BE2C (cell line): ENCODE results near the gene PEMT.
A peak's percentile ranks its signal among the peaks of the same experiment; 100 is the strongest.

Experiments
- DNase-seq: peaks from one replicate; pipeline ENCODE4 v3.0.0-alpha.2; 2020
- H3K27me3 ChIP-seq: fragments of 250-450 bp; sonication (Bioruptor Pico); 2 replicates; pipeline ENCODE4 v1.5.1; 2020; ENCODE audit warnings: mild to moderate bottlenecking
- H3K36me3 ChIP-seq: fragments of 250-450 bp; sonication (Bioruptor Pico); 2 replicates; pipeline ENCODE4 v1.5.1; 2020; ENCODE audit warnings: mild to moderate bottlenecking
- H3K4me1 ChIP-seq: fragments of 250-450 bp; sonication (Bioruptor Pico); 2 replicates; pipeline ENCODE4 v1.5.1; 2020
- H3K4me3 ChIP-seq: 2 replicates; pipeline ENCODE4 v1.5.1; 2011; ENCODE audit warnings: low read depth, low read length
- H3K9me3 ChIP-seq: fragments of 250-450 bp; sonication (Bioruptor Pico); 2 replicates; pipeline ENCODE4 v1.5.1; 2020
- CTCF ChIP-seq: IDR thresholded peaks from 2 replicates; pipeline ENCODE4 v1.5.1; 2012; ENCODE audit warnings: mild to moderate bottlenecking, low read depth, low read length

Gene PEMT

GRCh38 chr17:17575360-17576251, 15.9 kb downstream of the PEMT start:
- DNase-seq = no peak
- H3K4me3 ChIP-seq = no peak overlapping the region
- no peaks in the 10 kb centered on the region for H3K4me1 ChIP-seq
- no peak for TF ChIP-seq CTCF
- no peaks in the 10 kb centered on the region for H3K9me3 ChIP-seq
- no peaks in the 10 kb centered on the region for H3K36me3 ChIP-seq
- H3K27me3 ChIP-seq = no peaks in the 10 kb centered on the region

- H3K4me1 ChIP-seq = 0 out of 2 replicates have a peak, but pooled peaks cover 2% of the 10 kb centered on the region
- no peak for DNase-seq
- H3K36me3 ChIP-seq = no peaks in the 10 kb centered on the region
- H3K27me3 ChIP-seq = no peaks in the 10 kb centered on the region
- H3K4me3 ChIP-seq = no peak overlapping the region
- no peak for TF ChIP-seq CTCF
- H3K9me3 ChIP-seq = no peaks in the 10 kb centered on the region
These were observed 17.6 kb downstream of the PEMT start for GRCh38 chr17:17573912-17574311.

- H3K27me3 ChIP-seq = no peaks in the 10 kb centered on the region
- no peak for DNase-seq
- H3K36me3 ChIP-seq = no peaks in the 10 kb centered on the region
- TF ChIP-seq CTCF = no peak
- no peak overlapping the region for H3K4me3 ChIP-seq
- H3K9me3 ChIP-seq = no peaks in the 10 kb centered on the region
- 0 out of 2 replicates have a peak, but pooled peaks cover 2% of the 10 kb centered on the region for H3K4me1 ChIP-seq
These were observed 19.3 kb downstream of the PEMT start for GRCh38 chr17:17572010-17572785.

GRCh38 chr17:17570798-17571716, 20.5 kb downstream of the PEMT start:
- 0 out of 2 replicates have a peak, but pooled peaks cover 2% of the 10 kb centered on the region for H3K4me1 ChIP-seq
- no peak for TF ChIP-seq CTCF

GRCh38 chr17:17570140-17570797, 21.2 kb downstream of the PEMT start:
- DNase-seq = peak; percentile 63
- Histone ChIP-seq H3K4me3 (no peak overlapping the region), H3K4me1 (0 out of 2 replicates have a peak, but pooled peaks cover 2% of the 10 kb centered on the region), H3K36me3 (no peaks in the 10 kb centered on the region), H3K27me3 (no peaks in the 10 kb centered on the region), H3K9me3 (no peaks in the 10 kb centered on the region)
- peak; percentile 59 for TF ChIP-seq CTCF

More at GRCh38 chr17:17570798-17571716, 20.5 kb downstream of the PEMT start:
- Histone ChIP-seq H3K4me3 (no peak overlapping the region), H3K27me3 (no peaks in the 10 kb centered on the region), H3K36me3 (no peaks in the 10 kb centered on the region), H3K9me3 (no peaks in the 10 kb centered on the region)
- peak; percentile 36 for DNase-seq
